Dendritic cell treated with granulocyte-macrophage colony-stimulating factor and Interleukin-4, amounts not matched to agents 40 ng/mL and 50 ng/mL, for 4 days (primary cell): Measurements from ENCODE around the gene TRIB2.

ENCODE experiments used
- H3K27ac Mint-ChIP-seq: one replicate; pipeline ENCODE4 v1.8.0; 2022; ENCODE audit warnings: mild to moderate bottlenecking, mixed read lengths
- H3K27me3 Mint-ChIP-seq: one replicate; pipeline ENCODE4 v1.8.0; 2022; ENCODE audit warnings: mild to moderate bottlenecking, mixed read lengths
- H3K36me3 Mint-ChIP-seq: one replicate; pipeline ENCODE4 v1.8.0; 2022; ENCODE audit warnings: low read depth, mixed read lengths
- H3K4me1 Mint-ChIP-seq: one replicate; pipeline ENCODE4 v1.8.0; 2022; ENCODE audit warnings: low read depth, mixed read lengths
- H3K4me3 Mint-ChIP-seq: one replicate; pipeline ENCODE4 v1.8.0; 2022; ENCODE audit warnings: mild to moderate bottlenecking, moderate library complexity, mixed read lengths
- H3K9me3 Mint-ChIP-seq: one replicate; pipeline ENCODE4 v1.8.0; 2022; ENCODE audit warnings: mixed read lengths
- intact Hi-C: fragments of 100-400 bp; cut with micrococcal nuclease; formaldehyde crosslinking; loops from one replicate; pipeline ENCODE4 v1.15.0; 2022

TRIB2 gene

DNA sequence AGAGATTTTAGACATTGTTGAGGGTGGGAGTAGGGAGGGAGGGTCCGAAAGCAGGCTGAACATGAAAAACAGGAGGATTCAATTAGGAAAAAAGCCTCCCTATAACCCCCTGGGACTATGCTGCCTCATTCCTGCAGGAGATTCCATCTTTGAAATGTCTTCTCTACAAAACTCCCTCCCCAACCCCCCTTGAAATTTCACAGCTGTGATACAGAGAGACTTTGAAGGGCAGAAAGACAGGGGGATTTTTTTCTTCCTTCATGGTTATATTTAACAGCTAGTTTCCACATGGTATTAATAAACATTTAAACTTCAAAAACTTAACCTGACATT lies 57.6 kb downstream of the TRIB2 start:
- intact Hi-C loops = no loop called here

GRCh38 chr2:12776521-12776961 lies 59.8 kb downstream of the TRIB2 start:
- peaks cover 9% of the 10 kb centered on the region for H3K9me3 Mint-ChIP-seq
- no peaks in the 10 kb centered on the region for H3K36me3 Mint-ChIP-seq
- no peak overlapping the region for H3K27ac Mint-ChIP-seq
- no peaks in the 10 kb centered on the region for H3K4me1 Mint-ChIP-seq
- no peak overlapping the region for H3K4me3 Mint-ChIP-seq
- intact Hi-C loops = no loop called here
- H3K27me3 Mint-ChIP-seq = peaks cover 23% of the 10 kb centered on the region

More for the DNA sequence above, 57.6 kb downstream of the TRIB2 start:
- Mint-ChIP-seq H3K9me3 (peaks cover 9% of the 10 kb centered on the region), H3K4me3 (no peak overlapping the region), H3K27ac (no peak overlapping the region), H3K36me3 (no peaks in the 10 kb centered on the region), H3K27me3 (peaks cover 34% of the 10 kb centered on the region), H3K4me1 (peaks cover 4% of the 10 kb centered on the region)

DNA sequence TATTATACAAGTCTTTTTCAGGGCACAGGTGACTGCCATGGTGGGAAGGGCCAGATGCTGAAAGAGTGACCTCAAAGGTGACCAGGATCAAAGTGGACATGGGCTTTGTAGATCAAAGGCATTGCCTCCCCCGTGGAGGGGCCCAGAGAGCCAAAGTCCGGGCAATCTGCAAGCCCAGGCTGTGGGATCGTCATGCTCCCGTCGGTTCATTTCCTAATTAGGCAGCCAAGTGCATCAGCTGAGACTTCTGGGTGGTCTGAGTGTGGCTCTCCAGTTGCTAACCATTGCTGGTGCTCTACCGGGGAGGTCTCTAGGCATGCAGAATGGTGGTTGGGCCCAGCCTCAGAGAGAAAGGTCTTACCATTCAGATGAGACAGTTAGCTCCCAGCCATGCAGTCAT lies 61.6 kb downstream of the TRIB2 start:
- Mint-ChIP-seq H3K4me1 (no peaks in the 10 kb centered on the region), H3K27ac (no peak overlapping the region), H3K4me3 (no peak overlapping the region), H3K27me3 (peaks cover 17% of the 10 kb centered on the region), H3K36me3 (no peaks in the 10 kb centered on the region), H3K9me3 (peaks cover 9% of the 10 kb centered on the region)
- intact Hi-C loops = no loop called here

DNA sequence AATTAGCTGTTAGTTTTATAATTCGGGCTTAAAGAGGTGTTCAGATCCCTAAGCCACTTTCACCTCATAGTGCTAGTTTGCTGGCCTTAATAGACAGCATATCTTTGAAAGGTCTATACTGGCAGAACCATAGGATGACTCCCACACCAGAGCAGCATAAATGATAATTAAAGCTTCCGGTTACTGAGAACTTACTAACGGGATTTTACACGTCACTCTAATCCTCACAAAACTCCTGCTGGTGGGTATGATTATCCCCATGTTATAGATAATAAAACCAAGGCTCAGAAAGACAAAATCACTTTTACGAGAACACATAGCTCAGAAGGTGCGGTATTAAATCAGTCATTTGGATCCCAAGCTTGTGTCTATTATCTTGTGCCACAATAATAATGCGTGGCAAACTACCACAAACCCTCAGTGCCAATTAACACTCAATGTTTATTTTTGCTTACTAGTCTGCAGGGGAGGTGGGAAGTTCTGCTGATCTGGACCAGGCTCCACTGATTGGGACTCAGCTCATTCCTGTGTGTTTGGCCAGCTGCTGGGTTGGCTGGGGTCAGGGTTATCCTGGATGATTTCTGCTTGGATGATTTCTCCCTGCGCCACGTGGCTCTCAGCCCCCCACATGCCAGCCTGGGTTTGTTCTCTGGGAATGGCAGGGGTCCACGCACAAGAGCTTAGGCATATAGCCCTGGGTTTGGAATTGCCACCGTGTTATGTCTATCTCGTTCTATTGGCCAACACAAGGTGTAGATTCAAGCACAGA lies 62.3 kb downstream of the TRIB2 start:
- H3K4me1 Mint-ChIP-seq = no peaks in the 10 kb centered on the region
- H3K4me3 Mint-ChIP-seq = no peak overlapping the region
- peaks cover 14% of the 10 kb centered on the region for H3K27me3 Mint-ChIP-seq
- no peaks in the 10 kb centered on the region for H3K36me3 Mint-ChIP-seq
- intact Hi-C loops = no loop called here
- no peak overlapping the region for H3K27ac Mint-ChIP-seq
- peaks cover 9% of the 10 kb centered on the region for H3K9me3 Mint-ChIP-seq

- Mint-ChIP-seq H3K4me1 (no peaks in the 10 kb centered on the region), H3K36me3 (no peaks in the 10 kb centered on the region), H3K4me3 (no peak overlapping the region), H3K27me3 (peaks cover 13% of the 10 kb centered on the region), H3K9me3 (peaks cover 10% of the 10 kb centered on the region), H3K27ac (no peak overlapping the region)
- intact Hi-C loops = no loop called here
These were observed 64.6 kb downstream of the TRIB2 start for GRCh38 chr2:12781329-12781728.

GRCh38 chr2:12787891-12788801 lies 71.4 kb downstream of the TRIB2 start:
- peaks cover 5% of the 10 kb centered on the region for H3K27me3 Mint-ChIP-seq
- intact Hi-C loops = no loop called here
- no peaks in the 10 kb centered on the region for H3K36me3 Mint-ChIP-seq
- H3K27ac Mint-ChIP-seq = no peak overlapping the region
- H3K4me3 Mint-ChIP-seq = no peak overlapping the region
- H3K4me1 Mint-ChIP-seq = no peaks in the 10 kb centered on the region
- H3K9me3 Mint-ChIP-seq = peaks cover 10% of the 10 kb centered on the region

GRCh38 chr2:12791906-12792305 lies 75.2 kb downstream of the TRIB2 start:
- H3K4me3 Mint-ChIP-seq = no peak overlapping the region
- no peaks in the 10 kb centered on the region for H3K36me3 Mint-ChIP-seq
- no peaks in the 10 kb centered on the region for H3K9me3 Mint-ChIP-seq
- H3K4me1 Mint-ChIP-seq = no peaks in the 10 kb centered on the region
- intact Hi-C loops = no loop called here
- H3K27ac Mint-ChIP-seq = no peak overlapping the region
- H3K27me3 Mint-ChIP-seq = peaks cover 5% of the 10 kb centered on the region
